CD4-positive, alpha-beta T cell treated with Interleukin-15 for 1 hour (primary cell): Measurements from ENCODE around the gene ZNF619.

Source experiments
- DNase-seq: peaks from one replicate; pipeline ENCODE4 v3.0.0-alpha.2; 2020

Gene ZNF619

DNA sequence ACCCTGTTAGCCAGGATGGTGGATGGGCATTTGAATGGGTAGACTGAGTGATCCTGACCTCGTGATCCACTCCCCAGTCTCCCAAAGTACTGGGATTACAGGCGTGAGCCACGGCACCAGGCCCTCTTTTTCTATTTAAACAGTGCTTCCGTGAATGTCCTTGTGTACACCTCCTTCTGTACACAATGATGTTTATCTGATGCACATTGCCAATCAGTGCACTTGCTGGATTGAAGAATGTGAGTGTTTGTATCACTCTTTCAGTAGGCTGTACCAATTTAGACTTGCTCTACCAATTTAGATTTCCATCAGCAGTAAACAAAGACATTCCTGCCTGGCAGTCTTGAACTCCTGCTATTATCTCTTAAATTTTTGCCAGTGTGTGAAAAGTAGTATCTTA is 8.9 kb upstream of the ZNF619 start:
- no peak for DNase-seq

- DNase-seq: no peak
Measured at GRCh38 chr3:40470701-40471100, 6.2 kb upstream of the ZNF619 start.

DNA sequence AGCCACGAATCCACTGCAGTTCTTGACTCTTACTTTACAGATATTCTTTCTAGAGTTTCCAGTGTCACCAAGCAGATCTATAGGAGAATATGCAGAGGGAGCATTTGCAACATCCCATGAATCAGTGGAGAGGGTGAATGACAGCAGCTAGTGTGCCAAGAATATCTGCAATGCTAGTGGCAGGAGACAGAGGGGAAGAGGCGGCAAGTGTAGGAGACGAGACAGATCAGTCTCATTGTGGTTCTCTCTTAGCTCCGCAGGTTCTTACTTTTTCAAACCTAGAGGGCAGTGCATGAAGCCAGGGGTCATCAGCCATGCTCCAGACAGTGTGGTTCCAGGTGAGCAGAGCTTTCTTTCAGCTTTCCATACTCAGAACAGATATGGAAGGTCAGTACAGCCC is 744 bp downstream of the ZNF619 start:
- DNase-seq: no peak

DNA sequence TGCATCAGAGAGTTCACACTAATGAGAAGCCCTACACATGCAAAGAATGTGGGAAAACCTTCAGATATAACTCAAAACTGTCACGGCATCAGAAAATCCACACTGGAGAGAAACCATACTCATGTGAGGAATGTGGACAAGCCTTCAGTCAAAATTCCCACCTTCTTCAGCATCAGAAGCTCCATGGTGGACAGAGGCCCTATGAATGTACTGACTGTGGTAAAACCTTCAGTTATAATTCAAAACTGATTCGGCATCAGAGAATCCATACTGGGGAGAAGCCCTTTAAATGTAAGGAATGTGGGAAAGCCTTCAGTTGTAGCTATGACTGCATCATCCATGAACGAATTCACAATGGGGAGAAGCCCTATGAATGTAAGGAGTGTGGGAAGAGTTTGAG is 10.2 kb downstream of the ZNF619 start:
- no peak for DNase-seq

- no peak for DNase-seq
Measured at GRCh38 chr3:40490916-40491315, 14.0 kb downstream of the ZNF619 start.

DNA sequence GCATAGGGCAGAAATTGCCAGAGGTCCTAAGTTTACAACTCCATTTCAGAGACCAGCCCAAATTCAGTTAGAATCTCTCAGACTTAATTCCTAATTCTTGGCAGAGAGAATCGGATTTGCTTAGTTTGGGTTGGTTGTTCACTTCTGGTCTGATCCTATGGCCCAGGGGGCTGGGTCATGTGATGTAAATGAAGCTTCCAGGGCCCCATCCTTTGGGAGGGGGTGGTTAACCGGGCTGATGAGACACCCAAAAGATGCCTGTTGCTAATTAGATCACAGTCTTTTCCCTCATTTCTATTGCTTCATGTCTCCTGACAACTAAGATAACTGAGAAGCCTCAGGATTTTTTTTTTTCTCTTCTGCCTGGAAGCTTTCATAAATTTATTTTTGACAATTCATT is 17.8 kb downstream of the ZNF619 start:
- no peak for DNase-seq

DNA sequence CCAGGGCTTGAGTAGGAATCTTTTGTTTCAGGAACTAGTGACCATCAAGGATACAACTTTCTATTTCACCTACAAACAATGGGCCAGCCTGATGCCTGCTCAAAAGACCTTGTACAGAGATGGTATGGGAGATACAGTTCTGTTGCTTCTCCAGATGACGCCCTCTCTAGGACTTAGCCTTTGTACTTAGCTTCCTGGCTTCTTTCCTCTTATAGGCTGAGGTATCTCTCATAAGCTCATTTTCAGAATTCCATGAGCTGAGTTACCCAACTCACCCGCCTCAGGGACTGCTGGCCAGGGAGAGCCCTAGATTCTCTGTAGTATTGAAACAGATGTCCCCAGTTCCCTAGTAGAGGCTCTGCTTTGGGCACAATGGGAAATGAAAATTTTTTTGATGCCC is 20.4 kb downstream of the ZNF619 start:
- DNase-seq: no peak

DNA sequence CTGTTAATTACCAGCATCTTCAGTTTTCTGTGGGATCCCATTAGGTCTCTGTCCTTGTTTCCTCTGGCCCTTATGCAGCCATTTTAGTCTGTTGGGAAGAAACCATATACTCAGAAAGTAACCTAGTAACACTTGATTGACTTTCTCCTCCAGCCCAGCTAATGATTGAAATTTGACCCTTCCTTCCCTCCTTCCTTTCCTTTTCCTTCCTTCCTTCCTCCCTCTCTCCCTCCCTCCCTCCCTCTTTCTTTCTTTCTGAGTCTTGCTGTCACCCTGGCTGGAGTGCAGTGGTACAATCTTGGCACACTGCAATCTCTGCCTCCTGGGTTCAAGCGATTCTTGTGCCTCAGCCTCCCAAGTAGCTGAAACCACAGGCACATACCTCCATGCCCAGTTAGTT is 23.0 kb downstream of the ZNF619 start:
- no peak for DNase-seq

DNA sequence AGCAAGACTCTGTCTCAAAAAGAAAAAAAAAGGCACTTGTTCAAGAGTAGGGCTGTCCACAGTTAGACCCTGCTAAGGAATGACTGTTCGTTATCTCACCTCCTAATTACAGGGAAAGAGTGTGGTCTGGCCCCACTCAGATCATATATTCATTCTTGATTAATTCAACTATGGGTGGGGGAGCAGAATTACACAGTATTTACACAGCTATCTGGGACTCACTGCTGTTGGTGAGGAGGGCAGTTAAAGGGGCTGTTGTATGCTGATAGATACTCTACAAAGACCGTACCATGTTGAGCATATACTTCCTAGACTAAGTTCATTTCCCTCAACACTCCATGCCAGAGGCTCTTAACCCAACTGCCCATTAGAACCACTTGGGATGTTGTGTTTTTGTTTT is 25.1 kb downstream of the ZNF619 start:
- no peak for DNase-seq

DNA sequence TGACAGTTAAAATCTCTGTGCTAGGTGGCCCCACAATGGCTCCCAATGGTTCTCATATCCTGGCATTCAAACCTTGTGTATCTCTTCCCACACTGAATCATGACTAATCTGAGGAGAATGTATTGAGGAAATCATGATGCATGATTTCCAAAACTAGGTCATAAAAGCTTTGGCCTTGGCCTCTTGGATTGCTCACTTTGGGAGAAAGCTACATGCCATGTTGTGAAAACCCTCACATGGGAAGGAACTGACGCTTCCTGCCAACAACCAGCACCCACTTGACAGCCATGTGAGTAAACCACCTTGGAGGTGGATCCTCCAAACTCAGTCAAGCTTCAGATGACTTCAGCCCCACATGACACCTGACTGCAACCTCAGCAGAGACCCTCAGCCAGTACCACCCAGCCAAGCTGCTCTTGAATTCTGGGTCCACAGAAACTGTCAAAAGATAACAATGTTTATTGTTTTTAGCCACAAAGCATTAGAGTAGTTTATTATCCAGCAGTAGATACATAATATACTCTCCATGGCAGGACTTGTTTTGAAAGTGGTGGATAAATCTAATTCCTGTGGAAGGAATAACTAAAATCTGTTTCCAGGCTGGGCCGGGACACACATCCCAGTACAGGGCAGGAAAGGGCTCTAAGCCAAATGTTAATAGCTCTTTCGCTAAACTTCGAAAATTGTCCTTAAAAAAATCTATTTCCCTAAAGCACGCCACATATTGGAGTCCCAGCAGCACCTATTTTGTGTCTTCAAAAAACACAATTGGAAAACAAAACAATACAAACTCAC is 27.9 kb downstream of the ZNF619 start:
- DNase-seq: no peak

GRCh38 chr3:40505599-40506462 is 28.9 kb downstream of the ZNF619 start, which contains the start of gene ZNF620:
ZNF620 (plus strand) TSS chr3:40506039; CDS start chr3:40506353, 314 bp downstream.
- peak; percentile 64 for DNase-seq

DNA sequence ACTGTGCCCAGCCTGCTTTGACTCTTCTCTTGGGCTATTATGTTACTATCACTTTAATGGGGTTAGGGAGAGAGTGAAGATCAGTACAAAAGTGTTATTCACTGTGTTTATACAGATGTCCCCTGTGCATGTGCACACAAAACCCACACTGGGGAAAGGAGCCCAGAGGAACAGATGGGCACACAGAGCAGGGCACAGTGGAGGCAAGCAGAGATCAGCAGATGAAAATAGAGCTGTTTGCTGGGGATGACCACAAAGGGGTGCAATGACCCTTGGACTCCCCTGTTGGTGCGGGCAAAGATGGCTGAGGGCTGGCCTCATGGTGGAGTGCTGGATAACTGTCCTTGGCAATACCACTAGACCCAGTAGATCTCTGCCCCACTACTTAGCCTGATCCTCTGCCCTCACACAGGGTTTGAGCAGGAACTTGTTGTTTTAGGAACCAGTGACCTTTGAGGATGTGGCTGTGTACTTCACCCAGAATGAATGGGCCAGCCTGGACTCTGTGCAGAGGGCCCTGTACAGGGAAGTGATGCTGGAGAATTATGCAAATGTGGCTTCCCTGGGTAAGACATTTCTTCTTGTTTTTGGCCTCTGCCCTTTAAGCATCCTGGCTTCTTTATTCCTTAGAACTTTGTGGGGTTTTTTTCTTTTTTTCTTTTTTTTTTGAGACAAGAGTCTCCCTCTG is 34.3 kb downstream of the ZNF619 start:
- DNase-seq: no peak

GRCh38 chr3:40516201-40516600 is 39.3 kb downstream of the ZNF619 start:
- no peak for DNase-seq

DNA sequence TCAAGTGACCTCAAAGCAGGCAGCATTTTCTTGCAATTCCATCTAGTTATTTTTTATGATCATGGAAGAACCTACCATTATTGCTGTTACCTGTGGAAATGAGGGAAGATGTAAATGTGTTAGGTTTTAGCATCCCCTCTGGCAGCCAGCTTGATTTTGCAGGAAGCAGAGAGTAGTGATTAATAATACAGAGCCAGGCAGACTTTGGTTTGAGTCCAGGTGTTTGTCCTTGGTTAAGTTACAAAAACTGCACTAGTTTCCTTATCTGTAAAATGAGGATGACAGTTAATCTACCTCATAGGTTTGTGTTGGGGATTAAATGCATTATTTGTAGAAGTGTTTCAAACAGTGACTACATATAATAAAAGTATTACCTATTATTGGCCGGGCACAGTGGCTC is 41.1 kb downstream of the ZNF619 start:
- no peak for DNase-seq

DNA sequence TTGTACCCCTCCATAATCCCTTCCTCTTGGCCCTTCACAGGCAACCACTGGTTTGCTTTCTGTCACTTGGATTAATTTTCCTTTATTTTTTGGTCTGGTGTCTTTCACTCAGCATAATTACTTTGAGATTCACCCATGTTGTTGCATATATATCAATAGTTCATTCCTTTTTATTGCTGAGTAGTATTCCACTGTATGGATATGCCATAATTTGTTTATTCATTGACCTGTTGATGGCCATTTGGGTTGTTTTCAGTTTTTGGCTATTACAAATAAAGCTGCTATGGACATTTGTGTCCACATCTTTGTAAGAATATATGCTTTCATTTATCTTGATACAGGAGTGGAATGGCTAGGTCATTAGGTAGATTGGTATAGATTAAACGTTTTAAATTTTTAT is 41.9 kb downstream of the ZNF619 start:
- DNase-seq: no peak

GRCh38 chr3:40521254-40521653 is 44.3 kb downstream of the ZNF619 start:
- no peak for DNase-seq

DNA sequence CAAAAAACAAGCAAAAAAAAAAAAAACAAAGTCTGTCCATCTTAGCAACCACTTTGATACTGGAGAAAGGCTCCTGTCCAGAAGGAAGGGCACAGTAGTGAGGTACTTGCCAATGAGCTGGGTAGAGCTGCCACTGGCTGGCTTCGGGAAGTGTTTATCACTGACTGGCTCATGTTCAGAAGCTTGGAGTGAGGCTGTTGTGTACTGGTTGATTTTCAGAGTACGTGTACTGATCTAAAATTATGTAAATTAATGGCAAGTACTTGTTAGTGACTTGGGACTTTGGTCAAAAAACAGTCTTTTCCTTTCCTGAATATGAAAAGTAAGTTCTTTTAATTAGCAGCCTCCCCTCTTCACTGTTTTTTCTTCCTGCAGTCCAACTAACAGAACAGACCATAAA is 46.9 kb downstream of the ZNF619 start:
- no peak for DNase-seq

- no peak for DNase-seq
Measured at GRCh38 chr3:40524222-40524567, 47.3 kb downstream of the ZNF619 start.

DNA sequence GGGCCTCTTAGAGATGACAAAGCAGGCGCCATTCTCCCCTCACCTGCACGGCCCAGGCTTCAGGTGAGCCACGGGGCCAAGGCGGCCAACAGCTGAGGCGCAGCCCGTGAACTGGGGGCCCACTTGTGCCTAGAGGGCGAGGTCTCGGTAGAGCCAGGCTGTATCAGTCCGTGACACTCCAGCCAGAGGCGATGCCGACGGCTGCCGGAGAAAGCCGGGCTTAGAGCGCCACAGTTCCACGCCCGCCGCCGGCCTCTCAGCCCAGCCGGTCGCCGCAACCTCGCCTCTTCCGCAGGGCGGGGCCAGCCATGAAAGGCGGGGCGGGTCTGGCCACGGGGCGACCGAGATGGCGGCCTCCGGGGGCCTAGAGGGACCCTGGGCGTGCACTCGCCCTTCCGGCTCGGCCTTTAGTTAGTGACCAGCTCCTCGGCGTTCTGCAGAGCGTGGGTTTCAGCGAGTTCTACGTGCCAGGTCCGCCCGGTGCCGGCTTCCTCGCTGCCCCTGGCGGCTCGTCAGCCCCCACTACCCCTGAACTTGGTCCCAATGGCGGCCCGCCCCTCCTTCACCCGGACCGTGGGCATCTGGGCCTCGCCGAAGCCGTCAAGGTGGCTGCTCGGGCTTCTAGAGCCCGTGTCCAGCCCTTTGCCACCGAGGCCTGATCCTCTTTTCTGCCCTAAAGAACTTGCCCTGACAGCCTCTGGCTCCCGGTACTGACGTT is 47.8 kb downstream of the ZNF619 start, which contains the start of gene ZNF621:
Gene ZNF621, plus strand, starts transcription at position 393 of the 718 bp plus-strand sequence. CDS start 881 bp downstream, outside the sequence.
- peak; percentile 87 for DNase-seq

DNA sequence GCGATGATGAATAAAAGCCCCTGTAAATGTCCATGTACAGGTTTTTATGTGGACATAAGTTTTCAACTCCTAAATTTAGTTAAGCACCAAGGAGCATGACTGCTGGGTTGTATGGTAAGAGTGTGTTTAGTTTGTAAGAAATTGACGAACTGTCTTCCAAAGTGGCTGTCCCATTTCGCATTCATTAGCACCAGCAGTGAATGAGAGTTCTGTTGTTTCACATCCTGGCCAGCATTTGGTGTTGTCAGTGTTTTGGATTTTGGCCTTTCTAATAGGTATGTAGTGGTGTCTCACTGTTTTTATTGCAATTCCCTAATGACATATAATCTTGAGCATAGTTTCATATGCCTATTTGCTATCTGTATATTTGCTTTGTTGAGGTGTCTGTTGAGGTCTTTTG is 51.5 kb downstream of the ZNF619 start:
- no peak for DNase-seq

GRCh38 chr3:40532252-40532651 is 55.3 kb downstream of the ZNF619 start:
- DNase-seq: no peak

- no peak for DNase-seq
Measured at GRCh38 chr3:40534283-40534682, 57.4 kb downstream of the ZNF619 start.
